ENCODE measurements around the gene CNTROB.

Gene CNTROB

GRCh38 chr17:7940743-7941142, 8.7 kb downstream of the CNTROB start:
- in situ Hi-C loops (cut with MboI; ENCODE audit: low sequenced_read_pairs, unreplicated experiment): no loop called here
- DNase-seq (ENCODE audit: low spot score): no peak
- no peak for TF ChIP-seq CTCF (IDR thresholded peaks at IDR 0.05; ENCODE audit: borderline replicate concordance, control extremely low read depth, extremely low read depth, insufficient read depth, missing control alignments)

- TF ChIP-seq CTCF (IDR thresholded peaks at IDR 0.05; ENCODE audit: borderline replicate concordance, control extremely low read depth, extremely low read depth, insufficient read depth, missing control alignments): no peak
- in situ Hi-C loops (cut with MboI; ENCODE audit: low sequenced_read_pairs, unreplicated experiment): no loop called here
- no peak for DNase-seq (ENCODE audit: low spot score)
Observed at GRCh38 chr17:7943291-7943690, 11.3 kb downstream of the CNTROB start.

- no peak for DNase-seq (ENCODE audit: low spot score)
- in situ Hi-C loops (cut with MboI; ENCODE audit: low sequenced_read_pairs, unreplicated experiment): no loop called here
- TF ChIP-seq CTCF (IDR thresholded peaks at IDR 0.05; ENCODE audit: borderline replicate concordance, control extremely low read depth, extremely low read depth, insufficient read depth, missing control alignments): no peak
Observed at GRCh38 chr17:7944326-7944725, 12.3 kb downstream of the CNTROB start.

- no peak for TF ChIP-seq CTCF (IDR thresholded peaks at IDR 0.05; ENCODE audit: borderline replicate concordance, control extremely low read depth, extremely low read depth, insufficient read depth, missing control alignments)
- in situ Hi-C loops (cut with MboI; ENCODE audit: low sequenced_read_pairs, unreplicated experiment): no loop called here
Observed at GRCh38 chr17:7945651-7946050, 13.6 kb downstream of the CNTROB start.

GRCh38 chr17:7946441-7946840, 14.4 kb downstream of the CNTROB start:
- DNase-seq (ENCODE audit: low spot score): no peak
- in situ Hi-C loops (cut with MboI; ENCODE audit: low sequenced_read_pairs, unreplicated experiment): no loop called here

More at GRCh38 chr17:7945651-7946050, 13.6 kb downstream of the CNTROB start:
- no peak for DNase-seq (ENCODE audit: low spot score)

GRCh38 chr17:7947651-7948050, 15.6 kb downstream of the CNTROB start:
- in situ Hi-C loops (cut with MboI; ENCODE audit: low sequenced_read_pairs, unreplicated experiment): no loop called here
- DNase-seq (ENCODE audit: low spot score): no peak
- no peak for TF ChIP-seq CTCF (IDR thresholded peaks at IDR 0.05; ENCODE audit: borderline replicate concordance, control extremely low read depth, extremely low read depth, insufficient read depth, missing control alignments)

More at GRCh38 chr17:7946441-7946840, 14.4 kb downstream of the CNTROB start:
- TF ChIP-seq CTCF (IDR thresholded peaks at IDR 0.05; ENCODE audit: borderline replicate concordance, control extremely low read depth, extremely low read depth, insufficient read depth, missing control alignments): no peak

- in situ Hi-C loops (cut with MboI; ENCODE audit: low sequenced_read_pairs, unreplicated experiment): no loop called here
- no peak for DNase-seq (ENCODE audit: low spot score)
- no peak for TF ChIP-seq CTCF (IDR thresholded peaks at IDR 0.05; ENCODE audit: borderline replicate concordance, control extremely low read depth, extremely low read depth, insufficient read depth, missing control alignments)
Observed at GRCh38 chr17:7950578-7950977, 18.6 kb downstream of the CNTROB start.
